ENCODE measurements around the gene ARPP21. TPM values are rescaled to one million over a fixed set of nuclear protein-coding genes. Genes with fewer than 3 reads are reported as not detected.
A peak's percentile ranks its signal among the peaks of the same experiment; 100 is the strongest.

ARPP21 gene
- total RNA-seq, 8 experiments from 2014 or later = 0.25 to 3.9 (median 1.8) TPM; not detected in 1

- H3K4me1 ChIP-seq (replicated peaks in 1 of 2) = peaks cover 2 to 4% of the 10 kb centered on the region in 2 donors
- 7 to 90% (median 68%) methylated on average over 2 to 3 of the region's 3 CpGs; no CpG with 5 or more reads in 1 of the 10 experiments for WGBS, 10 experiments
- in situ Hi-C loops (cut with MboI; ENCODE audit: low pct_unique_long_range_greater_than_20kb in 2 of 9, low sequenced_read_pairs in 9 of 9, unreplicated experiment in 9 of 9) = no loop called here
- ATAC-seq (replicated peaks in 6 of 8) = no peak
- no peak overlapping the region for H3K4me3 ChIP-seq
- H3K27ac ChIP-seq = no peak overlapping the region
Measured at GRCh38 chr3:35751207-35751606, 111.9 kb downstream of the ARPP21 start.

GRCh38 chr3:35757991-35758757, 118.8 kb downstream of the ARPP21 start:
- H3K4me1 ChIP-seq (replicated peaks in 1 of 2) = peaks cover 30 to 32% of the 10 kb centered on the region in 2 donors
- in situ Hi-C loops (cut with MboI; ENCODE audit: low pct_unique_long_range_greater_than_20kb in 2 of 9, low sequenced_read_pairs in 9 of 9, unreplicated experiment in 9 of 9) = no loop called here
- peak in 6 of 8 experiments; percentile 24 to 95 (median 92) for ATAC-seq (replicated peaks in 6 of 8)
- WGBS, 10 experiments = 0 to 43% (median 7%) methylated on average over 1 to 3 of the region's 3 CpGs; no CpG with 5 or more reads in 1 of the 10 experiments
- no peak overlapping the region for H3K4me3 ChIP-seq
- H3K27ac ChIP-seq = no peak overlapping the region

- peaks cover 31 to 41% of the 10 kb centered on the region in 2 donors for H3K4me1 ChIP-seq (replicated peaks in 1 of 2)
- peak in 1 of 8 experiments; percentile 21 for ATAC-seq (replicated peaks in 6 of 8)
- in situ Hi-C loops (cut with MboI; ENCODE audit: low pct_unique_long_range_greater_than_20kb in 2 of 9, low sequenced_read_pairs in 9 of 9, unreplicated experiment in 9 of 9) = no loop called here
- H3K27ac ChIP-seq = no peak overlapping the region
- H3K4me3 ChIP-seq = no peak overlapping the region
- 0 to 95% (median 53%) methylated on average over 1 to 4 of the region's 4 CpGs for WGBS, 10 experiments
Measured at GRCh38 chr3:35760146-35760545, 120.8 kb downstream of the ARPP21 start.

GRCh38 chr3:35761311-35761710, 122.0 kb downstream of the ARPP21 start:
- in situ Hi-C loops (cut with MboI; ENCODE audit: low pct_unique_long_range_greater_than_20kb in 2 of 9, low sequenced_read_pairs in 9 of 9, unreplicated experiment in 9 of 9) = no loop called here
- 0 to 100% (median 82%) methylated on average over 1 of the region's 1 CpG; no CpG with 5 or more reads in 4 of the 10 experiments for WGBS, 10 experiments
- no peak overlapping the region for H3K27ac ChIP-seq
- H3K4me3 ChIP-seq = no peak overlapping the region
- H3K4me1 ChIP-seq (replicated peaks in 1 of 2) = peaks cover 34 to 53% of the 10 kb centered on the region in 2 donors
- ATAC-seq (replicated peaks in 6 of 8) = no peak

- no peak overlapping the region for H3K4me3 ChIP-seq
- H3K27ac ChIP-seq = no peak overlapping the region
- WGBS, 10 experiments = 0 to 80% (median 36%) methylated on average over 1 to 2 of the region's 2 CpGs; no CpG with 5 or more reads in 3 of the 10 experiments
- in situ Hi-C loops (cut with MboI; ENCODE audit: low pct_unique_long_range_greater_than_20kb in 2 of 9, low sequenced_read_pairs in 9 of 9, unreplicated experiment in 9 of 9) = no loop called here
- peaks cover 37 to 71% of the 10 kb centered on the region in 2 donors for H3K4me1 ChIP-seq (replicated peaks in 1 of 2)
- ATAC-seq (replicated peaks in 6 of 8) = peak in 7 of 8 experiments; percentile 94 to 97 (median 97)
Measured at GRCh38 chr3:35772381-35773015, 133.2 kb downstream of the ARPP21 start.

- Histone ChIP-seq H3K4me1 (replicated peaks in 1 of 2) (peaks cover 37 to 72% of the 10 kb centered on the region in 2 donors), H3K4me3 (no peak overlapping the region), H3K27ac (no peak overlapping the region)
- no peak for ATAC-seq (replicated peaks in 6 of 8)
- in situ Hi-C loops (cut with MboI; ENCODE audit: low pct_unique_long_range_greater_than_20kb in 2 of 9, low sequenced_read_pairs in 9 of 9, unreplicated experiment in 9 of 9) = no loop called here
- WGBS, 10 experiments = 0 to 100% (median 55%) methylated on average over 1 of the region's 1 CpG; no CpG with 5 or more reads in 4 of the 10 experiments
Measured at GRCh38 chr3:35773417-35773816, 134.1 kb downstream of the ARPP21 start.

- Histone ChIP-seq H3K4me3 (no peak overlapping the region), H3K4me1 (replicated peaks in 1 of 2) (peaks cover 25 to 58% of the 10 kb centered on the region in 2 donors), H3K27ac (no peak overlapping the region)
- no peak for ATAC-seq (replicated peaks in 6 of 8)
- in situ Hi-C loops (cut with MboI; ENCODE audit: low pct_unique_long_range_greater_than_20kb in 2 of 9, low sequenced_read_pairs in 9 of 9, unreplicated experiment in 9 of 9) = no loop called here
- WGBS, 10 experiments = 0 to 100% (median 60%) methylated on average over 1 to 2 of the region's 2 CpGs; no CpG with 5 or more reads in 3 of the 10 experiments
Measured at GRCh38 chr3:35776346-35776745, 137.0 kb downstream of the ARPP21 start.

- Histone ChIP-seq H3K27ac (no peak overlapping the region), H3K4me1 (replicated peaks in 1 of 2) (peaks cover 23 to 51% of the 10 kb centered on the region in 2 donors), H3K4me3 (no peak overlapping the region)
- in situ Hi-C loops (cut with MboI; ENCODE audit: low pct_unique_long_range_greater_than_20kb in 2 of 9, low sequenced_read_pairs in 9 of 9, unreplicated experiment in 9 of 9) = no loop called here
- ATAC-seq (replicated peaks in 6 of 8) = no peak
- WGBS, 10 experiments = 17 to 100% (median 88%) methylated on average over 1 to 2 of the region's 2 CpGs; no CpG with 5 or more reads in 2 of the 10 experiments
Measured at GRCh38 chr3:35777065-35777464, 137.7 kb downstream of the ARPP21 start.

GRCh38 chr3:35777563-35778554, 138.5 kb downstream of the ARPP21 start:
- H3K27ac ChIP-seq = no peak overlapping the region
- peak in 5 of 8 experiments; percentile 52 to 88 (median 85) for ATAC-seq (replicated peaks in 6 of 8)
- no peak overlapping the region for H3K4me3 ChIP-seq
- H3K4me1 ChIP-seq (replicated peaks in 1 of 2) = peaks cover 16 to 43% of the 10 kb centered on the region in 2 donors
- in situ Hi-C loops (cut with MboI; ENCODE audit: low pct_unique_long_range_greater_than_20kb in 2 of 9, low sequenced_read_pairs in 9 of 9, unreplicated experiment in 9 of 9) = no loop called here
- 0 to 73% (median 35%) methylated on average over 1 to 4 of the region's 4 CpGs for WGBS, 10 experiments

GRCh38 chr3:35779611-35780010, 140.3 kb downstream of the ARPP21 start:
- no peak for ATAC-seq (replicated peaks in 6 of 8)
- Histone ChIP-seq H3K4me3 (no peak overlapping the region), H3K4me1 (replicated peaks in 1 of 2) (peaks cover 15 to 38% of the 10 kb centered on the region in 2 donors), H3K27ac (no peak overlapping the region)
- in situ Hi-C loops (cut with MboI; ENCODE audit: low pct_unique_long_range_greater_than_20kb in 2 of 9, low sequenced_read_pairs in 9 of 9, unreplicated experiment in 9 of 9) = no loop called here

- Histone ChIP-seq H3K4me3 (no peak overlapping the region), H3K27ac (no peak overlapping the region), H3K4me1 (replicated peaks in 1 of 2) (peaks cover 26 to 49% of the 10 kb centered on the region in 2 donors)
- in situ Hi-C loops (cut with MboI; ENCODE audit: low pct_unique_long_range_greater_than_20kb in 2 of 9, low sequenced_read_pairs in 9 of 9, unreplicated experiment in 9 of 9) = no loop called here
- WGBS, 10 experiments = 8 to 70% (median 60%) methylated on average over 1 to 3 of the region's 3 CpGs; no CpG with 5 or more reads in 4 of the 10 experiments
- no peak for ATAC-seq (replicated peaks in 6 of 8)
Measured at GRCh38 chr3:35780800-35781199, 141.5 kb downstream of the ARPP21 start.

- no peak overlapping the region for H3K4me3 ChIP-seq
- H3K4me1 ChIP-seq (replicated peaks in 1 of 2) = peaks cover 26 to 47% of the 10 kb centered on the region in 2 donors
- in situ Hi-C loops (cut with MboI; ENCODE audit: low pct_unique_long_range_greater_than_20kb in 2 of 9, low sequenced_read_pairs in 9 of 9, unreplicated experiment in 9 of 9) = no loop called here
- ATAC-seq (replicated peaks in 6 of 8) = no peak
- no peak overlapping the region for H3K27ac ChIP-seq
Measured at GRCh38 chr3:35781558-35781957, 142.2 kb downstream of the ARPP21 start.
